Erythroblast (primary cell): ENCODE data around the gene F11.
"Not testable (repeated sequence)": the region's sequence is repeated elsewhere in the genome, so short reads cannot be mapped to it uniquely, and the experiment has no call there.

Experiments used
- GATA1 ChIP-seq: IDR thresholded peaks from 2 replicates; pipeline ENCODE4 v1.6.1; 2011; ENCODE audit warnings: low read depth, mild to moderate bottlenecking, control low read depth, low read length, moderate library complexity
- POLR2A ChIP-seq: IDR thresholded peaks from 2 replicates; pipeline ENCODE4 v1.6.1; 2011; ENCODE audit warnings: mild to moderate bottlenecking, low read length

DNA sequence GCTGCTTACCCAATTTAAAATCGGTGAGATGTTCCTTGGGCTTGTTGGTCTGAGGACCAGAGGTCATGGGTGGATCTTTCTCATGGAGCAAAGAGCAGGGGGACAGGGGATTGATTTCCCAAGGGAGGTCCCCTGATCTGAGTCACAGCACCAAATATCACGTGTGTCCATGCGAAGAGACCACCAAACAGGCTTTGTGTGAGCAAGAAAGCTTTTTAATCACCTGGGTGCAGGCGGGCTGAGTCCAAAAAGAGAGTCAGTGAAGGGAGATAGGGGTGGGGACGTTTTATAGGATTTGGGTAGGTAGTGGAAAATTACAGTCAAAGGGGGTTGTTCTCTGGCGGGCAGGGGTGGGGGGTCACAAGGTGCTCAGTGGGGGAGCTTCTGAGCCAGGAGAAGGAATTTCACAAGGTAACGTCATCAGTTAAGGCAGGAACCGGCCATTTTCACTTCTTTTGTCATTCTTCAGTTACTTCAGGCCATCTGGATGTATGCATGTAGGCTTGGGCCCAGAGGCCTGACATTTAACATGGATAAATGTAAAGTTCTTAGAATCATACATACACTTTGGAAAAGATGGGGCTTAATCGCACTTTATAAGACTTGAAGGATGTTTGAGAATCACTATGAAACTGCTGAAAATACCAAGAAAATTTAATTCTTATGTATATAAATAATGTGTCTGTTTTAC is 18.8 kb upstream of the F11 start:
- not testable (repeated sequence) for TF ChIP-seq POLR2A, GATA1
